C4-2B (cell line): ENCODE data around the gene MYH6.

Experiments
- CTCF ChIP-seq: fragments of 450-650 bp; conservative IDR thresholded peaks from 2 replicates; pipeline ENCODE4 v1.5.1; 2017; ENCODE audit warnings: mild to moderate bottlenecking
- ZFX ChIP-seq: fragments of 450-650 bp; IDR thresholded peaks from 2 replicates; pipeline ENCODE4 v1.6.1; 2017

- TF ChIP-seq CTCF (no peak), ZFX (no peak)
Measured at GRCh38 chr14:23386999-23387398, 21.1 kb downstream of the MYH6 start.
